OCI-LY1 (cell line): ENCODE results near the gene VPS45.

ENCODE experiments used
- EZH2 ChIP-seq: fragments of 200-600 bp; sonication (generic), shearing (Covaris generic); IDR thresholded peaks from 2 replicates; pipeline ENCODE4 v1.8.0; 2017; ENCODE audit warnings: borderline replicate concordance, mixed run types, mild to moderate bottlenecking, antibody characterized with exemption, low read length, moderate library complexity, mixed read lengths
- TF ChIP-seq, protein P1 (sequence below): fragments of 200-600 bp; sonication (generic), shearing (Covaris generic); IDR thresholded peaks from 2 replicates; pipeline ENCODE4 v1.5.1; 2017; ENCODE audit warnings: mild to moderate bottlenecking, antibody characterized with exemption, low read length, moderate library complexity, mixed read lengths

DNA sequence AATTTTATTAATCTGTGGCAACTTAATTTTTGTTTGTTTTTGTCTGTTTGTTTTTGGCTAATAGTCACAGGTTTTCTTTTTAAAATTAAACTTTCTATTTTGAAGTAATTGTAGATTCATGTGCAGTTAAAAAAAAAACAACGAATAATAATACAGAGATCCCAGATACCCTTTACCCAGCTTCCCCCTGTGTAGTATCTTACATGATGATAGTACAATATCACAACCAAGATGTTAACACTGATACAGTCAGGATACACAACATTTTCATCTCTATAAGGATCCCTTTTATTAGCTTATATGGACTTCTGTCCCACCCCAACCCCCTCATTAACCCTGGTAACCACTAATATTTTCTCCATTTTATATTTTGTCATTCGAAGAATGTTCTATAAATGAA is 5.9 kb downstream of the VPS45 start:
- TF ChIP-seq, protein P1, sequence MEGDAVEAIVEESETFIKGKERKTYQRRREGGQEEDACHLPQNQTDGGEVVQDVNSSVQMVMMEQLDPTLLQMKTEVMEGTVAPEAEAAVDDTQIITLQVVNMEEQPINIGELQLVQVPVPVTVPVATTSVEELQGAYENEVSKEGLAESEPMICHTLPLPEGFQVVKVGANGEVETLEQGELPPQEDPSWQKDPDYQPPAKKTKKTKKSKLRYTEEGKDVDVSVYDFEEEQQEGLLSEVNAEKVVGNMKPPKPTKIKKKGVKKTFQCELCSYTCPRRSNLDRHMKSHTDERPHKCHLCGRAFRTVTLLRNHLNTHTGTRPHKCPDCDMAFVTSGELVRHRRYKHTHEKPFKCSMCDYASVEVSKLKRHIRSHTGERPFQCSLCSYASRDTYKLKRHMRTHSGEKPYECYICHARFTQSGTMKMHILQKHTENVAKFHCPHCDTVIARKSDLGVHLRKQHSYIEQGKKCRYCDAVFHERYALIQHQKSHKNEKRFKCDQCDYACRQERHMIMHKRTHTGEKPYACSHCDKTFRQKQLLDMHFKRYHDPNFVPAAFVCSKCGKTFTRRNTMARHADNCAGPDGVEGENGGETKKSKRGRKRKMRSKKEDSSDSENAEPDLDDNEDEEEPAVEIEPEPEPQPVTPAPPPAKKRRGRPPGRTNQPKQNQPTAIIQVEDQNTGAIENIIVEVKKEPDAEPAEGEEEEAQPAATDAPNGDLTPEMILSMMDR: no peak
- no peak for TF ChIP-seq EZH2
